T-cell (primary cell): Measurements from ENCODE around the gene SIT1. TPM values are rescaled to one million over a fixed set of nuclear protein-coding genes. Genes with fewer than 3 reads are reported as not detected.

Source experiments
- total RNA-seq, 35 experiments: library from RNA in 6 of 35; stranded (reverse) in 6 of 35; fragments of 120-200 nt in 1 of 35; gene quantifications; one replicate each; pipeline versions ENCODE4 v1.2.1 to v1.2.4 and lab custom pipeline; 2013 to 2026

Gene SIT1
- total RNA-seq, 5 donors from 2014 or later (not counting 1 experiment from before 2014, with no cell fraction given), result 34.9 to 57.1 (median 51.9) TPM

Other genes starting within 250 kb of the SIT1 start
- gene RUSC2, start 160.8 kb downstream of the SIT1 start, total RNA-seq, result 1 to 10 TPM in 3 of 5 donors, under 1 TPM in 2; 0.16 to 3.1 (median 1.2) TPM
- gene TESK1, start 45.7 kb downstream of the SIT1 start, total RNA-seq, result 10 to 100 TPM; 24.2 to 56.1 (median 47.6) TPM
- 1 to 10 TPM; 2.5 to 9.2 (median 4.9) TPM for gene CD72, start 32.5 kb downstream of the SIT1 start, total RNA-seq
- over 10,000 TPM; 10,537 to 37,987 (median 30,491) TPM for gene RMRP, start 7.1 kb upstream of the SIT1 start, total RNA-seq
- 10 to 100 TPM; 17.7 to 29.8 (median 27.5) TPM for gene CCDC107, start 7.4 kb upstream of the SIT1 start, total RNA-seq
- 1 to 10 TPM in 2 of 5 donors, under 1 TPM in 3; 0.12 to 1.3 (median 0.57) TPM for gene ARHGEF39, start 14.3 kb upstream of the SIT1 start, total RNA-seq
- under 1 TPM in 2 of 5 donors, not detected in 3; 0.19 to 0.46 TPM for gene CA9, start 23.0 kb upstream of the SIT1 start, total RNA-seq
- 10 to 100 TPM; 21.4 to 66.0 (median 57.5) TPM for gene TPM2, start 39.0 kb upstream of the SIT1 start, total RNA-seq
- 100 to 1,000 TPM; 229 to 366 (median 294) TPM for gene TLN1, start 81.3 kb upstream of the SIT1 start, total RNA-seq
- 10 to 100 TPM; 15.9 to 22.6 (median 19.3) TPM for gene CREB3, start 81.7 kb upstream of the SIT1 start, total RNA-seq
- gene GBA2, start 98.3 kb upstream of the SIT1 start, total RNA-seq, result 10 to 100 TPM; 35.4 to 63.3 (median 60.1) TPM
- gene RGP1, start 98.4 kb upstream of the SIT1 start, total RNA-seq, result 10 to 100 TPM; 20.6 to 36.5 (median 33.5) TPM
- 1 to 10 TPM in 3 of 5 donors, not detected in 2; 1.6 to 5.1 (median 1.6) TPM for gene MSMP, start 103.3 kb upstream of the SIT1 start, total RNA-seq
- 10 to 100 TPM in 3 of 5 donors, 1 to 10 TPM in 2; 5.9 to 10.9 (median 10.5) TPM for gene NPR2, start 140.7 kb upstream of the SIT1 start, total RNA-seq
- gene SPAG8, start 161.3 kb upstream of the SIT1 start, total RNA-seq, result 1 to 10 TPM; 2.8 to 7.1 (median 3.8) TPM
- 10 to 100 TPM; 15.4 to 30.3 (median 28.5) TPM for gene HINT2, start 164.1 kb upstream of the SIT1 start, total RNA-seq
- gene FAM221B, start 177.8 kb upstream of the SIT1 start, total RNA-seq, result not detected
- gene TMEM8B, start 178.3 kb upstream of the SIT1 start, total RNA-seq, result 10 to 100 TPM in 2 of 5 donors, 1 to 10 TPM in 3; 6.5 to 11.9 (median 7.3) TPM
- not detected for gene OR13J1, start 219.5 kb upstream of the SIT1 start, total RNA-seq